ENCODE data around the gene TPSG1. TPM values are rescaled to one million over a fixed set of nuclear protein-coding genes. Genes with fewer than 3 reads are reported as not detected.
"Not testable (repeated sequence)": the region's sequence is repeated elsewhere in the genome, so short reads cannot be mapped to it uniquely, and the experiment has no call there.

TPSG1 gene
- total RNA-seq, 1 experiment from 2014 or later, result not detected

GRCh38 chr16:1247903-1248537, 23.0 kb upstream of the TPSG1 start:
- H3K4me3 ChIP-seq (ENCODE audit: low read depth, low read length, poor library complexity, severe bottlenecking); H3K36me3 ChIP-seq (ENCODE audit: insufficient read depth, low read length, poor library complexity, severe bottlenecking); intact Hi-C loops (cut with micrococcal nuclease; ENCODE audit: unreplicated experiment); DNase-seq (ENCODE audit: low spot score); H3K27me3 ChIP-seq (replicated peaks; ENCODE audit: insufficient read depth, low read depth, low read length, poor library complexity); CTCF ChIA-PET; BruUV-seq (replicated peaks); POLR2A ChIA-PET (ENCODE audit: low non-redundant PET); H3K9me3 ChIP-seq (ENCODE audit: low read depth, low read length, poor library complexity, severe bottlenecking): not testable (repeated sequence)
- Histone ChIP-seq H3K27ac (ENCODE audit: low read depth, low read length, poor library complexity, severe bottlenecking) (peak overlapping the region; percentile 90), H3K4me1 (ENCODE audit: insufficient read depth, low read length, poor library complexity, severe bottlenecking) (peaks cover 26% of the 10 kb centered on the region)

- no peak for DNase-seq (ENCODE audit: low spot score)
- H3K4me1 ChIP-seq (ENCODE audit: insufficient read depth, low read length, poor library complexity, severe bottlenecking), result peaks cover 26% of the 10 kb centered on the region
- H3K27ac ChIP-seq (ENCODE audit: low read depth, low read length, poor library complexity, severe bottlenecking), result peak overlapping the region; percentile 90
- intact Hi-C loops (cut with micrococcal nuclease; ENCODE audit: unreplicated experiment), result no loop called here
- POLR2A ChIA-PET (ENCODE audit: low non-redundant PET), result no interaction called here
- BruUV-seq (replicated peaks), result no TSS peak
- H3K27me3 ChIP-seq (replicated peaks; ENCODE audit: insufficient read depth, low read depth, low read length, poor library complexity), result no peaks in the 10 kb centered on the region
- no peaks in the 10 kb centered on the region for H3K36me3 ChIP-seq (ENCODE audit: insufficient read depth, low read length, poor library complexity, severe bottlenecking)
- H3K9me3 ChIP-seq (ENCODE audit: low read depth, low read length, poor library complexity, severe bottlenecking), result no peaks in the 10 kb centered on the region
- CTCF ChIA-PET, result no interaction called here
- no peak for TF ChIP-seq EZH2 (IDR thresholded peaks at IDR 0.05; ENCODE audit: borderline replicate concordance, low read depth, low read length, poor library complexity, severe bottlenecking)
- no peak for TF ChIP-seq CTCF (conservative IDR thresholded peaks at IDR 0.05; ENCODE audit: low read depth, low read length)
- H3K4me3 ChIP-seq (ENCODE audit: low read depth, low read length, poor library complexity, severe bottlenecking), result no peak overlapping the region
Observed at GRCh38 chr16:1245452-1246020, 20.5 kb upstream of the TPSG1 start.

- POLR2A ChIA-PET (ENCODE audit: low non-redundant PET), result no interaction called here
- TF ChIP-seq CTCF (conservative IDR thresholded peaks at IDR 0.05; ENCODE audit: low read depth, low read length), result no peak
- TF ChIP-seq EZH2 (IDR thresholded peaks at IDR 0.05; ENCODE audit: borderline replicate concordance, low read depth, low read length, poor library complexity, severe bottlenecking), result no peak
Observed at GRCh38 chr16:1244881-1245280, 19.8 kb upstream of the TPSG1 start.

GRCh38 chr16:1243907-1244850, 19.1 kb upstream of the TPSG1 start:
- CTCF ChIA-PET; BruUV-seq (replicated peaks); H3K36me3 ChIP-seq (ENCODE audit: insufficient read depth, low read length, poor library complexity, severe bottlenecking); H3K4me3 ChIP-seq (ENCODE audit: low read depth, low read length, poor library complexity, severe bottlenecking); POLR2A ChIA-PET (ENCODE audit: low non-redundant PET); intact Hi-C loops (cut with micrococcal nuclease; ENCODE audit: unreplicated experiment); H3K9me3 ChIP-seq (ENCODE audit: low read depth, low read length, poor library complexity, severe bottlenecking); DNase-seq (ENCODE audit: low spot score); H3K27me3 ChIP-seq (replicated peaks; ENCODE audit: insufficient read depth, low read depth, low read length, poor library complexity): not testable (repeated sequence)
- Histone ChIP-seq H3K4me1 (ENCODE audit: insufficient read depth, low read length, poor library complexity, severe bottlenecking) (peaks cover 26% of the 10 kb centered on the region), H3K27ac (ENCODE audit: low read depth, low read length, poor library complexity, severe bottlenecking) (peak overlapping the region; percentile 90)

More at GRCh38 chr16:1244881-1245280, 19.8 kb upstream of the TPSG1 start:
- H3K9me3 ChIP-seq (ENCODE audit: low read depth, low read length, poor library complexity, severe bottlenecking), result no peaks in the 10 kb centered on the region
- CTCF ChIA-PET, result no interaction called here
- intact Hi-C loops (cut with micrococcal nuclease; ENCODE audit: unreplicated experiment), result no loop called here
- no peak overlapping the region for H3K4me3 ChIP-seq (ENCODE audit: low read depth, low read length, poor library complexity, severe bottlenecking)
- peak overlapping the region; percentile 90 for H3K27ac ChIP-seq (ENCODE audit: low read depth, low read length, poor library complexity, severe bottlenecking)
- DNase-seq (ENCODE audit: low spot score), result no peak
- no TSS peak for BruUV-seq (replicated peaks)
- H3K27me3 ChIP-seq (replicated peaks; ENCODE audit: insufficient read depth, low read depth, low read length, poor library complexity), result no peaks in the 10 kb centered on the region
- peaks cover 26% of the 10 kb centered on the region for H3K4me1 ChIP-seq (ENCODE audit: insufficient read depth, low read length, poor library complexity, severe bottlenecking)
- no peaks in the 10 kb centered on the region for H3K36me3 ChIP-seq (ENCODE audit: insufficient read depth, low read length, poor library complexity, severe bottlenecking)

- H3K36me3 ChIP-seq (ENCODE audit: insufficient read depth, low read length, poor library complexity, severe bottlenecking); H3K4me3 ChIP-seq (ENCODE audit: low read depth, low read length, poor library complexity, severe bottlenecking); POLR2A ChIA-PET (ENCODE audit: low non-redundant PET); intact Hi-C loops (cut with micrococcal nuclease; ENCODE audit: unreplicated experiment); H3K9me3 ChIP-seq (ENCODE audit: low read depth, low read length, poor library complexity, severe bottlenecking); CTCF ChIA-PET; H3K27me3 ChIP-seq (replicated peaks; ENCODE audit: insufficient read depth, low read depth, low read length, poor library complexity); DNase-seq (ENCODE audit: low spot score); BruUV-seq (replicated peaks); H3K27ac ChIP-seq (ENCODE audit: low read depth, low read length, poor library complexity, severe bottlenecking): not testable (repeated sequence)
- H3K4me1 ChIP-seq (ENCODE audit: insufficient read depth, low read length, poor library complexity, severe bottlenecking), result peaks cover 29% of the 10 kb centered on the region
Observed at GRCh38 chr16:1243363-1243762, 18.3 kb upstream of the TPSG1 start.

All from A673 (cell line).